WERI-Rb-1 (cell line): Measurements from ENCODE around the gene TMEM243.

Source experiments
- DNase-seq: peaks from one replicate; pipeline ENCODE4 v3.0.0-alpha.2; 2020
- H3K27ac ChIP-seq: fragments of 250-450 bp; sonication (Bioruptor Pico); 2 replicates; pipeline ENCODE4 v1.5.1; 2020; ENCODE audit warnings: mild to moderate bottlenecking, moderate library complexity
- H3K27me3 ChIP-seq: fragments of 250-450 bp; sonication (Bioruptor Pico); 2 replicates; pipeline ENCODE4 v1.5.1; 2021; ENCODE audit warnings: mild to moderate bottlenecking, low read depth, moderate library complexity; ENCODE audit not compliant: insufficient read depth, severe bottlenecking
- H3K36me3 ChIP-seq: fragments of 250-450 bp; sonication (Bioruptor Pico); 2 replicates; pipeline ENCODE4 v1.5.1; 2020; ENCODE audit warnings: mild to moderate bottlenecking, moderate library complexity
- H3K4me3 ChIP-seq: 2 replicates; pipeline ENCODE4 v1.5.1; 2011; ENCODE audit warnings: low read depth, mild to moderate bottlenecking, control low read depth, low read length
- H3K9me3 ChIP-seq: fragments of 250-450 bp; sonication (Bioruptor Pico); 2 replicates; pipeline ENCODE4 v1.5.1; 2021; ENCODE audit warnings: mild to moderate bottlenecking, moderate library complexity; ENCODE audit not compliant: severe bottlenecking
- TF ChIP-seq, protein P1 (sequence below): IDR thresholded peaks from 2 replicates; pipeline ENCODE4 v1.5.1; 2011; ENCODE audit warnings: low read depth, mild to moderate bottlenecking, control low read depth, inconsistent platforms, low read length

Gene TMEM243

DNA sequence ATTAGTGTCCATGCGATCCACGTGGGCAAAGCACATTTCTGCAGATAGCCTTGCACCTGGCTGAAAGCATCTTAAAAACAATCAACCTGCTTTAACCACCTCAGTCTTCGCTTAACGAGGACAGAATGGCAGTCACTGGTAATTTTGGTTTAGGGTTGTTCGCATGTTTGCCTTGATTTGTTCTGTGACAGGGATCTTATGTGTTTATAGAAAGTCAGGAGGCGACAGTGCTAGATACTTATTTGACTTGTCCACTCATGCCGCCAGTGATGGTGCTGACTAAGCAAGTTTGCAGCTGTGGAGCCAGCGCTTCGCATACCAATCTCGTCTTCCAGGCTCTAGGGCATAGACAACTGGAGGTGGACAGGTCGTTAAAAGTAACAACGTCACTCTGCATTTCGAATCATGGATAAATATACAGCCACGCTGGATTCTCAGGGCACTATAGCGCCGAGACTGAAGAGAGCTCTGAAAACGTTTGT is 1.2 kb upstream of the TMEM243 start:
- Histone ChIP-seq H3K9me3 (no peaks in the 10 kb centered on the region), H3K27ac (peak overlapping the region; percentile 80), H3K27me3 (no peaks in the 10 kb centered on the region), H3K36me3 (peaks cover 27% of the 10 kb centered on the region), H3K4me3 (peak overlapping the region; percentile 96)
- TF ChIP-seq, protein P1, sequence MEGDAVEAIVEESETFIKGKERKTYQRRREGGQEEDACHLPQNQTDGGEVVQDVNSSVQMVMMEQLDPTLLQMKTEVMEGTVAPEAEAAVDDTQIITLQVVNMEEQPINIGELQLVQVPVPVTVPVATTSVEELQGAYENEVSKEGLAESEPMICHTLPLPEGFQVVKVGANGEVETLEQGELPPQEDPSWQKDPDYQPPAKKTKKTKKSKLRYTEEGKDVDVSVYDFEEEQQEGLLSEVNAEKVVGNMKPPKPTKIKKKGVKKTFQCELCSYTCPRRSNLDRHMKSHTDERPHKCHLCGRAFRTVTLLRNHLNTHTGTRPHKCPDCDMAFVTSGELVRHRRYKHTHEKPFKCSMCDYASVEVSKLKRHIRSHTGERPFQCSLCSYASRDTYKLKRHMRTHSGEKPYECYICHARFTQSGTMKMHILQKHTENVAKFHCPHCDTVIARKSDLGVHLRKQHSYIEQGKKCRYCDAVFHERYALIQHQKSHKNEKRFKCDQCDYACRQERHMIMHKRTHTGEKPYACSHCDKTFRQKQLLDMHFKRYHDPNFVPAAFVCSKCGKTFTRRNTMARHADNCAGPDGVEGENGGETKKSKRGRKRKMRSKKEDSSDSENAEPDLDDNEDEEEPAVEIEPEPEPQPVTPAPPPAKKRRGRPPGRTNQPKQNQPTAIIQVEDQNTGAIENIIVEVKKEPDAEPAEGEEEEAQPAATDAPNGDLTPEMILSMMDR = no peak
- DNase-seq = no peak

DNA sequence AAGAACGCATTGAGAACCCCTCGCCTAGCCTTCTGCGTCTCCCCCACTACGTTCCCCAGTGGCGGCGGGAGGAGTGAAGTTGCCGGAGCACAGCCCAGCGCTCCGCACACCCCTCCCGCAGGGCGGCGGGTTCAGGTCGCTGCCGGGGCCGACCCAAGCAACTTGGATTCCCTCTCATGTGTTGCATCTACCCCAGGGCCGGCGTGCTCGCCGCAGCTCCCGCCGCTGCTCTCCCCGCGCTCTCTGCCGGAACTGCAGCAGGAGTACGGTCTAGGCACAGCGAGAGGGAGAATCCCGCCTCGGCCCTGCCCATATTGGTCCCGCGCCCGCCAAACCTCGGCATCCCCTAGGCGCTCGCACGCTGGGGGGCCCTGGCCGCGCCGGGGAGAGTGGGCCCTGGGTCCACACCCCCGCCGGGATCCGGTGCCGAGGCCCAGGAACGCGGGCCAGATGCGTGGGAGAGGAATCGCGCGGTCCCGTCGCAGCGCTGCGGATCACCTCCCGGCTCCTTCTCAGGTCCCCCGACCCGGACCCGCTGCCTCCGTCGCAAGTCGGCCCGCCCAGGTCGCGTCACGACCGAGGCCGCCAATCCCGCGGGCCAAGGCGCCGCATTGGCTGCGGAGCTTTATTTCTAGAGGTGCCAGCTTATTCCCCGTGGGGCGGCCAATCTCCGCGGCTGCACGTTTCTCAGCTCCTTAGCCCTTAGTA is 648 bp upstream of the TMEM243 start:
- TF ChIP-seq, protein P1 = no peak
- H3K27me3 ChIP-seq = no peaks in the 10 kb centered on the region
- peak overlapping the region; percentile 96 for H3K4me3 ChIP-seq
- peaks cover 33% of the 10 kb centered on the region for H3K36me3 ChIP-seq
- peak; percentile 87 for DNase-seq
- no peaks in the 10 kb centered on the region for H3K9me3 ChIP-seq
- H3K27ac ChIP-seq = peak overlapping the region; percentile 80

GRCh38 chr7:87218796-87219544 is 562 bp downstream of the TMEM243 start:
- Histone ChIP-seq H3K36me3 (peaks cover 33% of the 10 kb centered on the region), H3K4me3 (peak overlapping the region; percentile 96), H3K27me3 (no peaks in the 10 kb centered on the region), H3K9me3 (no peaks in the 10 kb centered on the region), H3K27ac (peak overlapping the region; percentile 80)
- DNase-seq = no peak
- TF ChIP-seq, protein P1 = no peak

DNA sequence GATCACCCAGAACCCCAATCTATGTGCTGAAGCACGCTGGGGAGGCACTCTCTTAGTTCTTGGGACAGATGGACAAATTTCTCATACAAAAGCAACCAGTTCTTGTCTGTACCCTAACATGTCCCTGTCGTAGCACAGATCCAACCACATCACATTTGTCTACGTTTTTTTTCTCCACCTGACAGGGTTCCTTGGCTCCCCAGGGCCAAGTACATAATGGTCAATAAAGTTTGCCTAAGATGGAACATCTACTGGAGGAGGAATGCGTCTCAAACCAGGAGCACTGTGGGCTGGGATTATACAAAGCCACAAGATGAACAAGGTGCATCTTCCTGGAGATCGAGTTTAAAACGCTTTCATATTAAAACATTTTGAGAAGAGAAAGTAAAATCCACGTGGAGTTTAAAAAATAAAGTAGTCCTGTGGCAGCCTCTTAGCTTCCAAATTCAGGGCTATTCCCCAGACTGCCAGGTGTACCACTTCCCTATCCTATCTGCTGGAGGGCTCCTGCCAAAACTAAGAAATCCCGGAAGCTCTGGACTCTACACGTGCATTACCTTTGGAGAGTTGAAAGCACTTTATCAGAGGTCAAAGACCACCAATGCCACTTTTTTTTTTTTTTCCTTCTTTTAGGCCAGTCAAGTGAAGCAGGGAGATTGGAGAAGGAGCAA is 1.4 kb downstream of the TMEM243 start:
- no peak for DNase-seq
- H3K4me3 ChIP-seq = no peak overlapping the region

DNA sequence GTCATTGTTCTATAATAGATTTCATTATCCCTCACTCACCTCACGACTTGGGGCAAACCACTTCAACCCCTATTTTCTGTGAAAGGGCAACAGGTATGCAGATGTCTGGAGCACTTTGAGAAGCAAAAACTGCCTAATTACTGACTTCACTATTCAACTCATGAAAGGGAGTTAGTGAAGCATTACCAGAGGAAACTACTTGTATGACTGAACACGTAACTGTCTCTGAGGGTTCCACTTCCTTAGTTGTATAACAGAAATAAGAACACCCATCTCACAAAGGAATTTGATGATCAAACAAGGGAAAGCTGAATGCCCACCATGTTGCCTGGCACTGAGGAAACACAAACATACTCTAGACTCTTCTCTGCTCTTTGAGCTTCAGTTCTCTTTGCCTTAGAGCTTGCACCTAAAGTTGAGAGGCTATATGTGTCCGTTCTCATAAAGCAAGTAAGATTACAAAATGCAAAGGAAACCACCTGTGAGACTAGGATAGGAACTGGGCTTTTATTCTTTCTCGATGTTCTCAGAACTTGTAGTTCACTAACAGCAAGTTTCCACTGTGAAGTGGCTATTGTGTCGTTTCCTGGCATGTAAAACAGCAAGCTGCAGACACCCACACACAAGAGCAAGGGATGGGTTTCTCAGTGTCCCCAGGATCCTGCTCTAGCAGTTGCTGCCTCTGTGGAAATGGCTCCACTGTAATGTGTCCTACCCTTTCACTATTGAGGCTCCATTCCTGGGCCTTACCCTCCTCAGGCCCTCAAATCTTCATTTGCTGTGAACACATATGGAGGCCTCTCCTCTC is 2.6 kb downstream of the TMEM243 start:
- no peak for DNase-seq
- TF ChIP-seq, protein P1 = no peak
- Histone ChIP-seq H3K27ac (no peak overlapping the region), H3K36me3 (peaks cover 36% of the 10 kb centered on the region), H3K4me3 (no peak overlapping the region), H3K9me3 (no peaks in the 10 kb centered on the region), H3K27me3 (no peaks in the 10 kb centered on the region)

More for the DNA sequence above, 1.4 kb downstream of the TMEM243 start:
- Histone ChIP-seq H3K9me3 (no peaks in the 10 kb centered on the region), H3K27me3 (no peaks in the 10 kb centered on the region), H3K36me3 (peaks cover 33% of the 10 kb centered on the region), H3K27ac (no peak overlapping the region)
- TF ChIP-seq, protein P1 = no peak
